ENCODE results near the gene GDPD1. TPM values are rescaled to one million over a fixed set of nuclear protein-coding genes. Genes with fewer than 3 reads are reported as not detected.

The GDPD1 gene
- total RNA-seq, 1 experiment from 2014 or later, result 2.6 TPM

- Mint-ChIP-seq H3K27me3 (ENCODE audit: low read depth) (no peaks in the 10 kb centered on the region), H3K4me3 (no peak overlapping the region; a peak in 1 of 5 replicates), H3K9me3 (no peaks in the 10 kb centered on the region), H3K27ac (no peak overlapping the region; a peak in 1 of 7 replicates), H3K36me3 (ENCODE audit: insufficient read depth in 1 of 3, low read depth in 3 of 3) (peaks cover 25 to 60% (median 58%) of the 10 kb centered on the region in 3 experiments), H3K4me1 (no peaks in the 10 kb centered on the region)
- Histone ChIP-seq H4K8ac (replicated peaks; ENCODE audit: insufficient read length, low read depth, low read length) (no peak overlapping the region), H3K23me2 (ENCODE audit: insufficient read length, low read depth, low read length, poor library complexity, severe bottlenecking) (no peaks in the 10 kb centered on the region), H3K56ac (ENCODE audit: insufficient read length, low read depth, low read length) (no peak overlapping the region), H4K5ac (ENCODE audit: insufficient read length, low read depth, low read length) (no peak overlapping the region), H3T11ph (ENCODE audit: low read length) (no peak overlapping the region), H4K20me1 (ENCODE audit: control insufficient read depth, insufficient read depth, insufficient read length) (no peaks in the 10 kb centered on the region), H2AK5ac (ENCODE audit: insufficient read length, low read length) (no peak overlapping the region), H3K79me1 (ENCODE audit: insufficient read depth, low read depth, low read length, poor library complexity, severe bottlenecking) (no peaks in the 10 kb centered on the region), H4K91ac (ENCODE audit: insufficient read length, low read depth, low read length) (no peak overlapping the region), H2BK20ac (ENCODE audit: low read depth, low read length, poor library complexity, severe bottlenecking) (no peak overlapping the region), H2BK5ac (ENCODE audit: insufficient read length, low read length) (no peak overlapping the region), H3K27me3 (ENCODE audit: insufficient read depth, low read length) (no peaks in the 10 kb centered on the region), H3K4me2 (ENCODE audit: insufficient read depth, insufficient read length, low read length) (no peak overlapping the region), H3K9me3 (ENCODE audit: control insufficient read depth, low read depth, low read length) (no peaks in the 10 kb centered on the region), H3K79me2 (ENCODE audit: insufficient read depth, low read length) (no peaks in the 10 kb centered on the region; the same call in 1 of the 2 replicates), H3K23ac (ENCODE audit: insufficient read length, low read depth, low read length) (no peak overlapping the region), H3K14ac (ENCODE audit: insufficient read depth, low read length) (no peak overlapping the region), H2BK15ac (ENCODE audit: low read depth, low read length) (no peak overlapping the region), H3K27ac (ENCODE audit: insufficient read length, low read depth, low read length) (no peak overlapping the region), H3K18ac (ENCODE audit: insufficient read length, low read depth, low read length) (no peak overlapping the region), H3K4ac (ENCODE audit: low read depth, low read length) (no peak overlapping the region), H2BK120ac (ENCODE audit: low read depth, low read length, poor library complexity, severe bottlenecking) (no peak overlapping the region), H2AFZ (ENCODE audit: low read length) (no peak overlapping the region), H3K9ac (ENCODE audit: extremely low read depth, insufficient read length, low read length) (no peak overlapping the region), H3K4me1 (ENCODE audit: insufficient read depth, low read length) (no peaks in the 10 kb centered on the region), H2BK12ac (ENCODE audit: insufficient read length, low read depth, low read length) (no peak overlapping the region)
- WGBS (ENCODE audit: extremely low coverage, insufficient read length, low lambda C conversion rate), result no CpG with 5 or more reads among the region's 3 CpGs
- DNase-seq, result no peak
- TF ChIP-seq CTCF (conservative IDR thresholded peaks at IDR 0.05), result no peak
These were observed 33.5 kb upstream of the GDPD1 start for GRCh38 chr17:59186850-59187249.
